Stimulated activated CD4-positive, alpha-beta T cell treated with anti-CD3 and anti-CD28 coated beads, Interleukin-12 subunit alpha, Interleukin-12 subunit beta, amount 100 ng/mL, for 24 hours (primary cell): ENCODE measurements around the gene TRAPPC14.

Experiments used
- DNase-seq, 2 experiments: peaks; one replicate each; pipeline ENCODE4 v3.0.0-alpha.2; 2020; ENCODE audit warnings: low read depth in 2 of 2

TRAPPC14 gene

DNA sequence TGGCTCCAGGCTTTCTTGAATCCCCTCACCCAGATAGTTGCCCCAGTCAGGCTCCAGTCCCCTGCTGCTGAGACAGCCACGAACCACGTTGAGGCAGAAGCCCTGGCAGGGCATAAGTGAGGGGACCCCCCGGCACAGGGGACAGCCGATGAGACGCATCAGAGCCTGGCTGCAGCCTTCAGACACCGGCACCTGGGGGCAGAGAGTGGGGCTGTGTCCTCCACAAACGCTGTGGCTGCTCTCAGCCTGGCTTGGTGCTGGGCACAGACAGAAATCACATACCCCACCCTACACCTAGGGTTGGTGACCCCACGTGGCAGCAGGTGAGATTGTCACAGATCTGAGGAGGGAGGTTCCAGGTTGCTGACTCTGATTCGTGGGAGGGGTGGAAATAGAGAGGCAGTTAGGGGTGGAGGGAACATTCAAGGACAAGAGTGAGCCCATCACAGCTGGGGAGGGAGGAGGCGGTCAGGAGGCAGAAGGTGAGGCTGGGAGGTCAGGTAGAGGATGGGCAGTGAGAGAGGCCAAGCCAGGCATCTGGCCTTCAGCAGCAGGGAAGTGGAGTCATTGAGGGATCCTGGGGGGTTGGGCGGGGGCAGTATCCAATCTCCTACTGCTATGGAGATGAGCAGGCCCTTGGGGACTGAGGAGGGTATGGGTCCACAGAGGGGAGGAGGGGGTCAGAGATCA, 15.4 kb upstream of the TRAPPC14 start:
- no peak for DNase-seq

DNA sequence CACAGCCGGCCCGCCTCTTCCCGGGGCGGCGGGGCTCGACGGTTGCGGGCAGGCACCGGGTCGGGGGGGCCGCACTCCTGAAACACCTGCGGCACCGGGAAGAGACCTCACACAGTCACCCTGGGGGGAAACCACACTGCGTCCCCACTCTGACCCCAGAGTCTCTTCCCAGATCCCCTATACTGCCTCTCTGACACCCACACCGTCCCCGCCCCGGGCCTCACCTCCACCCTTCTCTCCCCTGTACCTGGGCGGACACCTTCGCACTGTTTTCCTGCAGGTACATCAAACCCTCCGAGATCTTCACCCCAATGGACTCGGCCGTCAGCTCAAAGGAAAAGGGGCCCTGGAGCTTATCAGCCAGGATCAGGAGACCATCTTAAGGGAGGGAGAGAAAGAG, 13.3 kb upstream of the TRAPPC14 start:
- no peak for DNase-seq

DNA sequence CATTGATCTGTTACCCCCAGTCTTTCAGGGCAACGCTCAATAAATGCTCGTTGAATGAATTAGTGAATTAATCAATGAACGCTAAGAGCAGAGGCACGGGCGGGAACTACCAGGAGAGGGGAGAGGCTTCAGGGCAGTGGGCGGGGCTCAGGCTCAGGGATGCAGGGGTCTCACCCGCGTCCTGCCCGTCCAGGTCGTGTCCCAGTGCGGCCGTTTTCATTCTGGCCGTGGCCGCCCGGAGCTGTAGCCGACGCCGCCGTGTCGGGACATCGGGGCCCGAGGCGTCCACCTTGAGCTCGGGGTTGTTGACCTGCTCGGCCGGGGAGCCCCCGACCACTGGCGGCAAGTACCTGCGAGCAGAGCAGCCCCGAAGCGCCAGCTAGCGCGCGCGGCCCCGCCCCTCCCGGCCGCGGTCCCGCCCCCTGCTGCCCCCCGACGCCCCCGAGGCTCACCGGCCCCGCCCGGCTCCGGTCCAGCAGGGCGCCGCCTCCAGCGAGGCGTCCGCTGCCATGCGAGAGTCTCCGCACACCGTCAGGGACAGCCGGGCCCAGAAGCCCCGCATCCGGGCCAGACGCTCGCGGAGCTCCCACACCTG, 12.7 kb upstream of the TRAPPC14 start:
- DNase-seq = no peak

DNA sequence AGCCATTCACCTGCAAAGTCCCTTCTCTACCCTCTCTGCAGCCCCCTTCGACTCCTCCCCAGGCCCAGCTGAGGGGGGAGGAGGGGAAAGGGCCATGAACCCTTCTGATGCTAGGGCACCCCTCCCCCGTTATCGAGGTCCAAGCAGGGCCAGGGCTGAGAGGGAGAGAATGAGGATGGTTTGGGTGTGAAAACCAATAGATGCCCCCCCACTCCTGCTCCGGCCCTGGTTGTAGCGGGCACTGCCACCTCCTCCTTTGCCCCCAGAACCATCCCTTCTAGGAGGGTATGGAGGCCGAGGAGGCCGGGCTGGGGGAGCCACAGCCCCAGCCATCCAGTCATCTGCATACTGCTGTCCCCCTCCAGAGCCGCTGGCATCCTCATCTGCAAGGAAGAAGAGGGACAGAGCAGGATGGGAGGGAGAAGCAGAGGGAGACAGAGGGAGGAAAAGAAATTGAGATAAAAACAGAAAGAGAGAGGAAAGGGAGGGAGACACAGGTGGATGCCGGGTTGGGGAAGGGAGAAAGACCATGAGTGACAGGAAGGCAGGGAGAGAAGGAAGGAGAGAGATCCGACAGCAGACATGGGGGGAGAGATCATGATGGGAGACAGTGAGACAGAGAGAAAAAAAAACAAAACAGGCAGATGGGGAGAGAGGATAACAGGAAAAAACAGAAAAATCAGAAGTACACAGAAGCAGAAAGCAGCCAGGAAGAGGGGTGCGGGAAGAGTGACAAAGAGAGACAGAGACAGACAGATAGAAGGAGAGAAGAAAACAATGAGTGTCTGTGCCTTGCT, 11.8 kb upstream of the TRAPPC14 start:
- DNase-seq = no peak

DNA sequence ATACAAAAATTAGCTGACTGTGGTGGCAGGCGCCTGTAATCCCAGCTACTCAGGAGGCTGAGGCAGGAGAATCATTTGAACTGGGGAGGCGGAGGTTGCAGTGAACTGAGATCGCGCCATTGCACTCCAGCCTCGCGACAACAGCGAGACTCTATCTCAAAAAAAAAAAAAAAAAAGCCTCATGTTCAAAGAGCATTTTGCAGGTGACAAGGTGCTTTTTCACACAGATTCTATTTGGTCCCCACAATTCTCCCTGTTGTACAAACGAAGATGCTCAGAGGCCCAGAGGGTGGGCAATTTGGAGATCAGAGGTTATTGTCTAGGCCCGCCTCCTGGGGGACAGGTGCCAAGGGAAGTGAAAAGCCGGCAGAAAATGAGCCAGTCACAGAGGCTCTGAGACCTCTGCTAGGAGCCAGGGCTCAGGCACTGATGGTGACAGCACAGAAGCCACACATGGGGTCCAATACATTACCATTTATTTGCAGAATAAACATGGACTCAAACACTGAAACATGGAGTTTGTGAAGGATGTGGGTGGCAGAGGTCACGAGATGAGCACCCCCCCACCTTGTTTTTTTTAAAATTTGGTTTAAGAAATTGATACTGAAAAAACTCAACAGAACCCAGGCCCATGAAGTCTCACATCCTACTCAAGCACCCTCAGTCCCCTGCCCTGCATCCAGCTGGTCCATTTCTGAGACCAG, 10.8 kb upstream of the TRAPPC14 start:
- DNase-seq = no peak

DNA sequence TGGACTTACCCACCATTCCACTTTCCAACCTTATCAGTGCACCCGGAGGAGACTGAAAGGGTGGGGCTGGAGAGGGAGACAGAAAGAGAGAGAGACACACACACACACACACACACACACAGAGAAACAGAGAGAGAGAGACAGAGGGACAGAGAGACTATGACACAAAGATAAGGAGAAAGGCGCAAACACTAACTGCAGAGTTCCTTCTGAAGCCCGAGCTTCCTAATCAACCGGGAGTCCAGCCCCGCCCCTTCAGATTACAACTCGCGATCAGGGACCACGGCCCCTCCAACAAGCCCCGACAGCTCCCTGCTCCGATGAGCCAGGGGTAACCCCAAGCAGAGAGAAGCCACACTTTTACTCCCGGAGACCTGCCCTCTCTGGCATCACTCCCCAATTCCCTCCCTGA, 9.4 kb upstream of the TRAPPC14 start:
- DNase-seq = no peak

DNA sequence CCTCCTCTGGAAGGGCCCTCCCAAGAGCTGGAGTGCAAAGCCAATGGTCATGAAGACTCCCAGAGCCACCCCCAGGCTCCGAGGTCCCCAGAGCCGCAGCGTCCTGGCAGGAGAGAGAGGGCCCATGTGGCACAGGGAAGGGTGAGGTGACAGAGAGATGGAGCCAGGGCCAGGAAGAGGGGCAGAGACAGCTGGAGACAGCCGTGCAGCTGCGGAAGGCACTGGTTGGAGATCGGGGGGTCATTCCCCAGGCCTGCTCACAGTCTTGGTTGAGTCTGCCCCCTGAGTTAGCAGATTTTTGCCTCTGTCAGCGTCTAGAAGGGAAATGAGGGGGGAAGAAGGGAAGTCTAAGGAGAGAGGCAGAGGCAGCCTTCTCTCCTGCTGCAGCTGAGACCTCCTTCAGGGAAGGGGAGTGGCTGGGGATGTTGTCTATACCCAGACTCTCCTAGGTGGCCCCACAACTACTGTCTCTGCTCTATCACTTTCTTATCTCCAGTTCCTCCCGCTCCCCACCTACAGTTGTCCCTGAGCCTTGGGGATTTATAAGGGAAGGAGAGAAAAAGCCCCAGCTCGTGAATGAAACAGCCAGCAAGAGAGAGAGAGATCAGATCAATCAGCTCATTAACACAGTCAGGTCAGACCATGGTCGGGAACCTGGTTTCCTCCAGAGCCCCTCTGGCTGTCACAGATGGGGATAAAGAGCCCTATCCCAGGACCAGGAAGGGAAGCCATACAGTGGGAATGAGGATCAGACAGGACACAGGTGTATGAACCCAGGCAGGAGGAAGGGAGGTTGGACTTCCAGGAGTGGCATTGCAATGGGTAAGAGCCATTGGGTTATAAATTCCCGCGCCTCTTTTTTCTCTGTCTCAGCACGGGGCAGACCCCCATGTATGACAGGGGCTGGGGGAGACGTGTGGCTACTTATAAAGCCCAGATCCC, 8.7 kb upstream of the TRAPPC14 start:
- no peak for DNase-seq

DNA sequence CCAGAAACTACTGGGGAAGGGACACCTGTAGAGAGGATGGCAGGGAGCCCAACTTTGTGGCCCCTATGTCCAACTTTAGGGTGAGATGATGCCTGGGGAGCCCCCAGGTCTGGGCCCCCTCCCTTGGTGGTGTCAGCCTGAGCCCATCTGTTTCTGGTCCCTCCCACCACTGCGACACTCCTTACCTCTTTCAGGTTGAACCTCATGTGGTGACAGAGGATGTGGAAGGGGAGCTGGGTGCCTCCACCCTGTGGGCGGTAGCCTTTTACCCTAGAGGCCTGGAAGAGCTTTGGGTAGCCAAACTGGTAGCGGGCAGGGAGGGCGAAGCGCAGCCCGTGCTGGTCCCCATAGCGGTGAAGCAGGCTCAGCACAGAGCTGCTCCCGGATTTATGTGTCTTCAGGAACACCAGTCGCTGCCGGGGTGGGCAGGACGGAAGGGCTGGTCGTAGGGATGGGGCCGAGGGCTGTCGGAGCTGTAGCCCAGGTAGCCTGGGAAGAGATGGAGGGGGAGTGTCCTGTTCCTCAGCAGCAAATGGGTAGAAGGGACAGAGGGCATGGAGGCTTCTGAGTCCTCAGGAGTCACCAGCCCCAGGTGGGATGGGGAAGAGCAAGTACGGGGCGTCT, 7.9 kb upstream of the TRAPPC14 start:
- no peak for DNase-seq

DNA sequence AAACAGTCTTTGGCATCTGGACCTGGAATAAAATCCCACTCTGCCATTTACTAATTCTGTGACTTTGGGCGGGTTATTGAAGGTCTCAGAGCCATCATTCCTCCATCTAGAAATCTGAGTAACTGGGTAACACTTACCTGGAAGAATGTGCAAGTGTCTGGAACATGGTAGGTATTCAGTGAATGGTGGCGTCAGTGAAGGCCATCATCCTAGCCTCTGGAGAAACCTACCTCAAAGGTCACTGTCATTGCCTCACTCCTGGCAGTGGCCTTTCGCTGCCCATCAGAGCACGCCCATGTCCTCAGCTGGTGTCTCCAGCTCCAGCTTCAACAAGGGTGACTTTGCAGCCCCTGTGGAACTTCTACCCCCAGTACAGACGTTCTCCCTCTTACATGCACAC, 5.3 kb upstream of the TRAPPC14 start:
- no peak for DNase-seq

DNA sequence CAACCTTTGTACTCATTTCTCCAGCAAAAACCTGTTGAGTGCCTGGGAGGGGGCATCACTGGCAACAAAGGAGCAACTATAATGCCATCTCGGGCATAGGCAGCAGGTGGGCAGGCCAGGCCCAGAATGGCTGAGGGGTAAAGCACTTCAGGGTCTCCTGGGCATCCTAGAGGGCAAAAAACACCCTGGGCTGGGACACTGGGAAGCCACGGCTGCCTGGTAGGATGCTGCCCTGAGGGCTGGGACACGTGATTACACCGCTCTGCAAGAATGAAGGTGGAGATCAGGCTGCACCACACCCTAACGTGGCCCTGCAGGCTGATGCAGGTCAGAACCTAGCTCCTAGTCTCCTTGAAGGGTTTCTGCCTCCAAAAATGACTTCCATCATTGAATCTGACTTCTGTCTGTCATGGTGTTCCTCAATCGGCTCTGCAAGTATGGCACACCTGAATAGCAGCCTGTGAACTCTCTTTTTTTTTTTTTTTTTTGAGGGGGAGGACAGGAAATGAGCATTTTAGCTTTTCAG, 4.5 kb upstream of the TRAPPC14 start:
- DNase-seq = no peak

DNA sequence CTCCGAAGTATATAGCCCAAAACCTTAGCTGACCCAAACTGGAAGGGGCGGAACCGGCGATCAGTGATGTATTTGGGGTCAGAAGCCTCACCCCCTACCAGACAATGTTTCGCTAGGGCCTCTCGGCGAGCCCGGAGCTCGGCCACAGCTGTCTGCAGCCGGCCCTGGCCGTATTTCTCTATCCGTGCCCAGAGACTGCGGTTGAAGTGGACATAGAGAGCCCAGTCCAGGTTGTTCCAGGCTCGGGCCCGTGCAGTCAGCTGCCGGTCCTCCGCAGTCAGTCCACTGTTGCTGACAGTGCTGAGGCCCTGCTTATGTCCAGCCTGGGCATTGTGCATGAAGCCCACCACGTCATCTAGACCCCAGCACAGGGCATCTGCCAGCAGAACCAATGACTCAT, 1.5 kb upstream of the TRAPPC14 start:
- no peak for DNase-seq

DNA sequence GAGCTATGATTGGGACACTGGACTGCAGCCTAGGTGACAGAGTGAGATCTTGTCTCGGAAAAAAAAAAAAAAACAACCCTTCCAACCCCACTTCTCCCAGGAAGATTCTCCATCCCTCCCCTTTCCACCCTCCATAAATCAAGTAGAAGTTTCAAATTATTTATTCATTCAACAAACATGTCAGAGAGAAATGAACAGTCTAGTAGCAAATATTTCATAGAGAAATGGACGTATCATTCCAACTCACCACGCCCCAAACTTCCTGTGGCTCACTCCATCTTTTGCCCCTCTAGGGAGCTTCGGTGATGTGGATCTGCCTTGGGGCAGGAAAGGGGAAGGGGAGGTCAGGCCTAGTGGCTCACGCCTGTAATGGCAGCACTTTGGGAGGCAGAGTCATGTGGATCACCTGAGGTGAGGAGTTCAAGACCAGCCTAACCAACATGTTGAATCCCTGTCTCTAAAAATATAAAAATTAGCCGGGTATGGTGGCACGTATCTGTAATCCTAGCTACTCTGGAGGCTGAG, 638 bp upstream of the TRAPPC14 start:
- no peak for DNase-seq

DNA sequence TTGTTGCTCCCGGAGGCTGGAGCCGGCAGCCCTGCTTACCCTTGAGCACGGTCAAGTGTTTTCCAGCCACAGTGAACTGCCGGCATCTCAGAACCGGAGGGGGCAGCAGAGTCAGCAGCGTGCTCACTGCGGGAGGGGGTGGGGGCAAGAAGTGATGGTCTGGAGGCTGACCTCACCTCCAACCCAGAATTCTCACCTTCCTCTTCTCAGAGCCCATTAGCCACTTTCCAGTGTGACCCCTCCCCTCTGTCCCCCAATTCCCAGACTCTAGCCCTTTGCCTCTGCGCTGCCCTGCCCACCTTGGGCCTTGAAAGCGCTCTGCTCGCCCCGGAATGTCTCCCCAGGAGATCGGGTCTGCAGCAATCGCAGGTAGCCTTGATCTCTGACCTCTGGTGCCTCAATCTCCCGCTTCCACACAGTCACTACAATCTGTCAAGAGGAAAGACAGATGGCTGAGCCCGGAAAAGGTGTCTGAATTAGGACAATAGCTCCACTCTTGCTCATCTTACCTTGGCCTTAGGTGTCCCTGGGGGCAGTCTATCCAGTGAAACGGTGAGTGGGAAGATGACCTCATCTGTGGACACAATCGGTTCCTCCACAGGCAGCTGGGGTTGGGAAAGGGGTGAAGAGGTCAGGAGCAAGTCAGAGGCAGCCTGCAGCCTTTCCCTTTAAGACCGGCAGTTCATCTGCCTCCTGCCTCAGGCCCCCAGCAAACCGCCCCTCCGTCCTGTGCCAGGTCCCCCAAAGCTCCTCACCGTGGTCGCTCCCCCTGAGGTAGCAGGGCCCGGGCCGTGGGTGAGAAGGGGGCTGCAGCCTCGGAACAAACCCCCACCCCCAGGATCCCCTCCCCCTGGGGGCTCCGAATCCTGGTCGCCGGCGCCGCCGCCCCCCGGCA, 942 bp downstream of the TRAPPC14 start:
- no peak for DNase-seq

DNA sequence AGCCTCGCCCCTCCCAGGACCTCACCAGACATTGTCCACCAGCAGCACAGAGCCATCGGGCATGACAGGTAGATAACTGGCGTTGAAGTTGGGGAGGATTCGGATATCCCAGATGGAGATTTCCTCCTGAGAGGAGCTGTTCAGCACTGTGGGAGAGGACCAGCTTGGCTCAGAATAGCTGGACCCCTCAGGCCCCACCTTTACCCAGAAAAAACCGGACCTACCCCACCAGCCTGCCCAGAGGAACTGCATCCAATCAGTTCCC, 1.5 kb downstream of the TRAPPC14 start:
- no peak for DNase-seq

DNA sequence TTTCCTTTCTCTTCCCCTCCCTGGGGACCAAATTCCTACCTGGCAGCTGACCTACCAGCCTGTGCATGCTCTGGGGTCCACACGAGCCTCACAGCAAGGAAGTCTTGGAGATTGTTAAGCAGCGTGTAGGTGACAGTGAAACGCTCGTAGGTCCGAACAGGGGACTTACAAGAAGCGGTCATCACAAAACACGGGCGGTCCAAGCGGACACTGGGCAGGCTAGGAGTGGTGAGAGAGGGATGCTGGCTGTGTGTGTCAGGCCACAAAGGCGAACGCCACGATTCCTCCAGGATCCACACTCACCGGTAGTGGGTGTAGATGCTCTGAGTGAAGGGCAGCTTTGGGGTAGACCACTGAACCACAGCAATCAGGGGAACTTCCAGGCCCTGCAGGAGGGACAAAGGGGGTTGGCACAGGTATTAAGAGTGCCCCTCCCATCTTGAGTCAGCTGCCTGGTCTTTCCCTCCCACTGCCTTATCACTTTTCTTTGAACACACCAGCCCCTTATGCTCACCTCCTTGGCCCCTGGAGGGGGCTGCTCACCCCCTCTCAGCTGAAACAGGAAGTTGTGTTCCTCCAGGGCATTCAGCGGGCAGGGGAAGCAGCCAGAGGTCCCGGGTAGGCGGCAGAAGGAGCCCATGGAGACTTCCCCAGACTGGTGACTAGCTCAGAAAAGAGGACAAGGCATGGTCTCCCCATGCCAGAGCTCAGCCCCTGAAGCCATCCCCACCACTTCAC, 2.0 kb downstream of the TRAPPC14 start:
- DNase-seq = no peak

DNA sequence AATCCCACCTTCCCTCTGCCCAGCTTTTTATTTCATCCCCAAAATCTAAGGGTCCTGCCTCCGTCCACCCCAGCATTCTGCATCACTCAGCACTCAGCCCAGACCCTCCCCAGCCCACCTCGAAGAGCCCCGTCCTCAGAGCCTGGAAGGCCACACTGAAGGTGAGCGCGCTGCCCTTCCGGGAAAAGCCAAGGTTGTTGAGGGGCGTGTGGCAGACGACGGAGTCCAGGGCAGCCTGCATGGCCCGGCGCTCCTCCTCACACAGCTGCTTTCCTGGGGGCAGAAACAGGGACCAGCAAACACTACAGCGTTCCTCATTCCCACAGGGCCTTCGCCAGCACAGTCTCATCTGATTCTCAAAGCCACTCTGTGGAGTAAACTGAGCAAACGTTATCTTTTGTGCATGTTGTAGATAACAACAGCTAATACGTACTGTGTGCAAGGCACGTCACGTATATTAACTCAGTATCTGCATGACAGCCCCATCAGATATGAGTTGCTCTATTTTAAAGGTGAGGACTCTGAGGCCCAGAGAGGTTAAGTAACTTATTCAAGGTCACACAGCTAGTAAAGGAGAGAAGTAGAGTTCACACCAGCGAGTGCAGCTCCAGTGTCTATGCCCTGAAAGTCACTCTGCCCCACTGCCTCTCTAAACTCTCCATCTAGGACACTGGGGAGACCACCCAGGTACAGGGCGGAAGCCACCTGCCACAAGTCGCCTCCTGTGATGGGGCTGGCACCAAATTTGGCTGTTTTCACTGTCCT, 2.8 kb downstream of the TRAPPC14 start:
- no peak for DNase-seq

DNA sequence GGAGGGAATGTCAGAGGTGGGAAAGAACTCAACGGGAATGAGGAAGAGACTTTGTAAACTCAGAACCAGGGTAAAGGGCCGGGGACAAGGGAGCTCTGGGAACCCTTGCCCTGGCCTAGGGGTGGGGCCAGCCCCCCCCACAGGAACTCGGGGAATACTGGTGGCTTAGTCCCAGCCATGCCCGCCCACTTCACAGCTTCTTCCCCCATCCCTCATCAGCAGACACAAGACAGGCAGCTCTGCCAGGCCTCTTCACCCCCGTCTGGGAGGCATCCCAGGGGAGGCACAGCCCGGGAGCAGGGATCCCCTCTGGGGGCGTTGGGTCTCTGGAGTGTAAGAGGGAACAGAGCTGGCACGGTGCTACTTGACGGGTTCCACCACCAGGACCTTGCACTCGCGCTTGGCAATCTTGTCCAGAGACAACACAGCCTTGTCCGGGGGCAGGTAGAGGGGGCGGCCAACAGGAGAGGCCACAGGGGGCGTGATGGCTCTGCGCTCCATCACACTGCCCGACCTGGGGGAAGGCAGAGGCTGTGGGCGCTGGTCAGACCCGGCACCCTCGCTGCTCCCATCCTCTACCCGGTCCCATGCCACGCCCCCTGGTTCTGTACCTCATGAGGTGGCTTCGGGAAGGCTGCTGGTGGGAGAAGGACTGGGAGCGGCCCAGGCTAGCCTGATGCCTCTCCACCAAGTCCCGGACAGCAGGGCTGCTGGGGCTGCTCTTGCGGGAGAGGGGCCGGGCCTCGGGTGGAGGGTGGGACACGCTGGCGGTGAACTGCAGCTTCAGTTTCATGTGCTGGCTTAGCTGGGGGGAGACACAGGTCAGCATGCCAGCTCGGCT, 3.7 kb downstream of the TRAPPC14 start:
- DNase-seq = no peak
